ENCODE measurements around the gene C8A.

DNA sequence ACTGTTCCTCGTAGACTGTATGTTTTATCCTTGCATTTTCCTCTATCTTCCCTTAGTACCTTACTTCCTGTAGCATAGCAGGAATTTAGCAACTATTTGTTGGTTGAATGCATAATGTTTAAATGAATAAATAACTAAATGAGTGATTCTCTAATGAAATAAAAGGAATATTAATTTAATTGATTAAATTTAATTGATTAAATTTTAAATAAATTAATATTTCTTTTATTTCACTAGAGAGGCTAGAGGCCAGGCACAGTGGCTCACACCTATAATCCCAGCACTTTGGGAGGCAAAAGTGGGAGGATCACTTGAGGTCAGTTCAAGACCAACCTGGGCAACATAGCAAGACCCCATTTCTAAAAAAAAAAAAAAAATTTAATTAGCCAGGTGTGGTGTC is 85.4 kb downstream of the C8A start:
- TF ChIP-seq REST (IDR thresholded peaks at IDR 0.05; ENCODE audit: insufficient read depth in 1 of 2, low read depth in 2 of 2, low read length in 2 of 2): no peak
- no peak for TF ChIP-seq POLR2AphosphoS5 (IDR thresholded peaks at IDR 0.05; ENCODE audit: low read depth, low read length)
- TF ChIP-seq TAF1 (IDR thresholded peaks at IDR 0.05; ENCODE audit: borderline replicate concordance, insufficient read depth, low read length): no peak

All from PFSK-1 (cell line).